ENCODE data around the gene GPAT2.
"Not testable (repeated sequence)": the region's sequence is repeated elsewhere in the genome, so short reads cannot be mapped to it uniquely, and the experiment has no call there.

GRCh38 chr2:96061901-96062300, 27.2 kb upstream of the GPAT2 start:
- TF ChIP-seq CTCF (IDR thresholded peaks at IDR 0.05; ENCODE audit: low read depth, low read length); EZH2phosphoT487 (IDR thresholded peaks at IDR 0.05; ENCODE audit: low read depth): not testable (repeated sequence)
